Testis (tissue), 3 donors: ENCODE data around the gene ABCD4. TPM values are rescaled to one million over a fixed set of nuclear protein-coding genes. Genes with fewer than 3 reads are reported as not detected.

Experiments
- DNase-seq: peaks from one replicate; pipeline ENCODE4 v3.0.0-alpha.2; 2019
- H3K27ac ChIP-seq, 2 donors: fragments of 200-600 bp; sonication (generic); one replicate each; pipeline ENCODE4 v1.5.1; 2019
- H3K27me3 ChIP-seq: fragments of 200-600 bp; sonication (generic); one replicate; pipeline ENCODE4 v1.5.1; 2019
- H3K36me3 ChIP-seq: fragments of 200-600 bp; sonication (generic); one replicate; pipeline ENCODE4 v1.5.1; 2017; ENCODE audit warnings: low read depth; ENCODE audit errors: missing control alignments
- H3K4me1 ChIP-seq: fragments of 200-600 bp; sonication (generic); one replicate; pipeline ENCODE4 v1.5.1; 2019
- H3K4me3 ChIP-seq, 2 donors: fragments of 200-600 bp; sonication (generic); one replicate each; pipeline ENCODE4 v1.5.1; 2017 to 2019
- H3K9me3 ChIP-seq: fragments of 200-600 bp; sonication (generic); one replicate; pipeline ENCODE4 v1.5.1; 2017
- POLR2A ChIP-seq: fragments of 450-650 bp; IDR thresholded peaks from one replicate; pipeline ENCODE4 v1.6.1; 2017; ENCODE audit warnings: antibody characterized with exemption, mild to moderate bottlenecking, moderate library complexity
- WGBS, 2 donors: methylation state at CpG; one replicate each; pipeline ENCODE4 v1.1.5; 2018; 5-methylcytosine and 5-hydroxymethylcytosine counted together
- intact Hi-C: fragments of 100-400 bp; cut with DNase I; formaldehyde crosslinking; loops from one replicate; pipeline ENCODE4 v1.15.1; 2023; ENCODE audit warnings: low total_unique reads
- polyA plus RNA-seq: library from polyadenylated mRNA; stranded (reverse); fragments of 350-450 nt; fragmentation: Illumina TruSeq; extraction: RNeasy Lipid Tissue Mini Kit (QIAGEN cat#74804); gene quantifications from one replicate; pipeline ENCODE4 v1.2.3, GENCODE V29; 2014; ENCODE audit warnings: low read depth, low replicate concordance; ENCODE audit not compliant: insufficient read depth
- total RNA-seq, 2 donors: library from RNA; depleted of rRNA; stranded (reverse); fragments of >200 nt; gene quantifications; one replicate each; pipeline ENCODE4 v1.2.3, GENCODE V29; 2016
- TF ChIP-seq, protein P1 (sequence below), 3 experiments: fragments of 450-650 bp in 2 of 3; fragments of 200-600 bp in 1 of 3; sonication (generic) in 1 of 3; IDR thresholded peaks; one replicate each; pipeline ENCODE4 v1.5.1; 2016 to 2019; ENCODE audit warnings: antibody characterized with exemption in 3 of 3, mild to moderate bottlenecking in 2 of 3, moderate library complexity in 1 of 3

The ABCD4 gene
- total and polyA plus RNA-seq, 3 donors from 2014 or later: 53.8 to 89.4 (median 86.7) TPM

DNA sequence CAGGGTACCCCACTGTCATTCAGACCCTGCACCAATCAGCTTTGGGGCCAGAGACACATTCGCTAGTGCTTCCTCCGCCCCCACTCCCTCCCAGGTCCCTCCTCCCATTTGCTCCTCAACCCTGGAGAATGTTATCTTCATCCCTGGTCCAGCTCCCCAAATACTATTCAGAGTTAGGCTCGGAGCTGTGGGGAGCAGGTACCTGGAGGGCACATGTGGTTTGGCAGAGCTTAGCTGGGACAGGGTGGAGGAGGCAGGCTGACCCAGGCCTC is 44.0 kb downstream of the ABCD4 start:
- no peak for TF ChIP-seq POLR2A
- TF ChIP-seq, protein P1, sequence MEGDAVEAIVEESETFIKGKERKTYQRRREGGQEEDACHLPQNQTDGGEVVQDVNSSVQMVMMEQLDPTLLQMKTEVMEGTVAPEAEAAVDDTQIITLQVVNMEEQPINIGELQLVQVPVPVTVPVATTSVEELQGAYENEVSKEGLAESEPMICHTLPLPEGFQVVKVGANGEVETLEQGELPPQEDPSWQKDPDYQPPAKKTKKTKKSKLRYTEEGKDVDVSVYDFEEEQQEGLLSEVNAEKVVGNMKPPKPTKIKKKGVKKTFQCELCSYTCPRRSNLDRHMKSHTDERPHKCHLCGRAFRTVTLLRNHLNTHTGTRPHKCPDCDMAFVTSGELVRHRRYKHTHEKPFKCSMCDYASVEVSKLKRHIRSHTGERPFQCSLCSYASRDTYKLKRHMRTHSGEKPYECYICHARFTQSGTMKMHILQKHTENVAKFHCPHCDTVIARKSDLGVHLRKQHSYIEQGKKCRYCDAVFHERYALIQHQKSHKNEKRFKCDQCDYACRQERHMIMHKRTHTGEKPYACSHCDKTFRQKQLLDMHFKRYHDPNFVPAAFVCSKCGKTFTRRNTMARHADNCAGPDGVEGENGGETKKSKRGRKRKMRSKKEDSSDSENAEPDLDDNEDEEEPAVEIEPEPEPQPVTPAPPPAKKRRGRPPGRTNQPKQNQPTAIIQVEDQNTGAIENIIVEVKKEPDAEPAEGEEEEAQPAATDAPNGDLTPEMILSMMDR (IDR thresholded peaks at IDR 0.05): no peak
- H3K9me3 ChIP-seq: no peaks in the 10 kb centered on the region
- H3K27me3 ChIP-seq: no peaks in the 10 kb centered on the region
- H3K4me1 ChIP-seq: peaks cover 4% of the 10 kb centered on the region
- H3K27ac ChIP-seq: no peak overlapping the region
- intact Hi-C loops: loop anchor here (10.0 kb wide), 1 partner anchor 144 kb away; no protein-coding TSS in a partner anchor
- WGBS, 2 donors: 48 to 51% methylated on average over 3 of the region's 3 CpGs
- peak overlapping the region in 1 of 2 donors; percentile 58 for H3K4me3 ChIP-seq
- H3K36me3 ChIP-seq: no peaks in the 10 kb centered on the region
- DNase-seq: no peak

DNA sequence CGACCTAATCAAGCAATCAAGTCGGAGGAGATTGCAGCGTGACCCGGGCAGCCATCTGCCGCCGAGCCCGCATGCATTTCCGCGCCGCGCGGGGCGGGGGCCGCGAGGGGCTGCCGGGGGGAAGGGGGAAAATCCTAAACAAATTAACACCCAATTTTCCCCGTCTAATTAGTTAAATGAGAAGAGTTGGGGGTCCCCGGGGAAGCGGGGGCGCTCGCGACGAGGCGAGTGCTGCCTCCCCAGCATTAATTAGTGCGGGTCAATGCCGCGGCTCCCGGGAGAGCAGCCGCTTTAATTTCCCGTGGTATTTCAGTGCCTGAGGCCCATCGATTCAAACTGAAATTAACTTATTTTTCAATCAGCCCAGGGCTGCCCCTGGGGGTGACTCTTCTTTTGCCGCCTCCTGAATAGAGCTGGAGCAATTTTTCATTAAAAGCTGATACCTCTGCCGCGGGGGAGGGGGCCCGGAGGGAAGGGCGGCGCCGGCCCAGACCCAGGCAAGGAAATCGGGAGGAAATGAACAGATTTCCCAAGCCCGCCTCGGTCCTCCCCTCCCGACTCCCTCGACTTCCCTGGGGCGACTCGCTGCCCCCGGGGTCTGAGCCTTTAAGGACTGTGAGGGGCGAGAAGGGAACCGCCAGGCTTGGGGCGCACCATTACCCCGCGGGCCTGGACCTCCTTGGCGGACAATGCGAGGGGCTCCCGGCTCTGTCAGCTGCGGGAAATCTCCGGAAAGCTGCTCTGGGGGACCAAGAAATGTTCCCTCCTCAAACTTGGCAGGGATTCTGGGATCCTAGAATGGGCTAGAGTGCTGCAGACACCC is 44.6 kb downstream of the ABCD4 start:
- Histone ChIP-seq H3K27me3 (no peaks in the 10 kb centered on the region), H3K36me3 (no peaks in the 10 kb centered on the region), H3K4me1 (peaks cover 4% of the 10 kb centered on the region), H3K9me3 (no peaks in the 10 kb centered on the region), H3K4me3 (peak overlapping the region; percentile 58 to 62), H3K27ac (no peak overlapping the region)
- intact Hi-C loops: loop anchor here (10.0 kb wide), 1 partner anchor 143 kb away; no protein-coding TSS in a partner anchor
- 5% methylated on average over 55 to 56 of the region's 56 CpGs for WGBS, 2 donors
- TF ChIP-seq POLR2A: no peak
- TF ChIP-seq, protein P1 (IDR thresholded peaks at IDR 0.05): no peak
- DNase-seq: no peak

DNA sequence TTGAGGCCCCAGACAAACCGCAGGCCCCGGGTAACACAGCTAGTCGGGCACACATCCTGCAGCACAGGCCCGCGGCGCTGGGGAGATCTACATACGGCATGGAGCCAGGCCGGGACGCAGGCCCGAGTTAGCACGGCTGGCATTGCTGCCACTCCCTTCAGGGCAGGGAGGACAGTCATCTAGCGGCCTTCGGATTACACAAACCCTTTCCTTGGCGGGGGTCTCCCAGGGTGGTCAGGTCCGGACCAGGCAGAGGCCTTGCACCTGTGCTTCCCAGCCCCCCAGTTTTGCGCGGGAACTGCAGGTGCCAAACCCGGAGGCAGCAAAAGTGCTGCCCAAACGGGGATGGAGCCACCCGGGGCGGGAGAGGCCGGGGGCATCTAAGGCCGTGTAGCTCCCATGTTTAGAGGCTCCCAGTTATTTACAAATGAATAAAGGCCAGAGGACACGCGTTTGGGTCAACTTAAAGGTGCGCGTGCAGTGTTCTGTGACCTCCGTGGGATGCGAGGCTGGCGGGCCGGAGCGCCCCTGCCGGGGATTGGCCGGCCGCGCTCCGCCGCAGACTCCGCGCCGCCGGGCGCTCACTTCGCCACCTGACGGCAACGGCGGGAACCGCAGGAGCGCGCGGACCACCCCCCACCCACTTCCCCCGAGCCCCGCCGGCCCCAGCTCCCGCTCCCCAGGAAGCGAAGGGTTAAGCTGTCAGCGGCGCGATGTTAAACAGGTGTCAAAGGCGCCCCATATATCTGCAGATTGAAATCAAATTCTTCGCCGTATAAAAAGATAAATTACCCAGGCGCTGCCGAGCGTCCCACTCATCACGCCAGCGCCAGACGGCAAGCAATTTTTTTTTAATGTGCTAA is 45.4 kb downstream of the ABCD4 start:
- no peaks in the 10 kb centered on the region for H3K9me3 ChIP-seq
- H3K36me3 ChIP-seq: no peaks in the 10 kb centered on the region
- no peaks in the 10 kb centered on the region for H3K27me3 ChIP-seq
- 1 to 5% methylated on average over 19 to 64 of the region's 68 CpGs for WGBS, 2 donors
- intact Hi-C loops: loop anchor here (10.0 kb wide), 1 partner anchor 143 kb away; no protein-coding TSS in a partner anchor
- peak overlapping the region; percentile 58 to 62 for H3K4me3 ChIP-seq
- peak; percentile 48 for DNase-seq
- TF ChIP-seq, protein P1 (IDR thresholded peaks at IDR 0.05): peak; percentile 69 to 99 (median 94)
- no peak for TF ChIP-seq POLR2A
- H3K4me1 ChIP-seq: peaks cover 4% of the 10 kb centered on the region
- H3K27ac ChIP-seq: no peak overlapping the region

DNA sequence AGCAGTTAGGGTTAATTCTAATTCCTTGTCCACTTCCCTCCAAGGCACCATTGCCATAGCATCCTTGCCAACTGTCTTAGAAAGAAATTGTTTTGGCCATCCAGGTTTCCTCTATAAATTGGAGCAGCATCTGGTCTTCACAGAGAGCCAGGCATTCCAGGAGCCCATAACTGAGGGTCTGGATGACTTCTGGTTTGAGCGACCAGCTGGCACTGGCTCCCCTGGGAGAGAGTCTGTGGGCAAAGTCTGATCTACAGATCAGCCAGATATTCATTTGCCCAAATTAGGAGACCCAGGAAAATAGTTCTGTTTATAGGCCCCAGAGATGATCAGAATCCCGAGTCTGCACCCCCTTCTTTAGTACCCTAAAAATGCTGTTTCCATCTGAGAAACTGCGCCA is 47.5 kb downstream of the ABCD4 start:
- 86 to 88% methylated on average over 3 of the region's 3 CpGs for WGBS, 2 donors

More for the DNA sequence above, 47.5 kb downstream of the ABCD4 start:
- Histone ChIP-seq H3K4me1 (peaks cover 4% of the 10 kb centered on the region), H3K9me3 (no peaks in the 10 kb centered on the region), H3K27ac (no peak overlapping the region), H3K4me3 (no peak overlapping the region), H3K36me3 (no peaks in the 10 kb centered on the region), H3K27me3 (no peaks in the 10 kb centered on the region)
- no peak for DNase-seq
- intact Hi-C loops: loop anchor here (10.0 kb wide), 1 partner anchor 140 kb away; no protein-coding TSS in a partner anchor
- no peak for TF ChIP-seq POLR2A
- TF ChIP-seq, protein P1 (IDR thresholded peaks at IDR 0.05): no peak
